ENCODE measurements around the gene GAS2L1.

Gene GAS2L1

DNA sequence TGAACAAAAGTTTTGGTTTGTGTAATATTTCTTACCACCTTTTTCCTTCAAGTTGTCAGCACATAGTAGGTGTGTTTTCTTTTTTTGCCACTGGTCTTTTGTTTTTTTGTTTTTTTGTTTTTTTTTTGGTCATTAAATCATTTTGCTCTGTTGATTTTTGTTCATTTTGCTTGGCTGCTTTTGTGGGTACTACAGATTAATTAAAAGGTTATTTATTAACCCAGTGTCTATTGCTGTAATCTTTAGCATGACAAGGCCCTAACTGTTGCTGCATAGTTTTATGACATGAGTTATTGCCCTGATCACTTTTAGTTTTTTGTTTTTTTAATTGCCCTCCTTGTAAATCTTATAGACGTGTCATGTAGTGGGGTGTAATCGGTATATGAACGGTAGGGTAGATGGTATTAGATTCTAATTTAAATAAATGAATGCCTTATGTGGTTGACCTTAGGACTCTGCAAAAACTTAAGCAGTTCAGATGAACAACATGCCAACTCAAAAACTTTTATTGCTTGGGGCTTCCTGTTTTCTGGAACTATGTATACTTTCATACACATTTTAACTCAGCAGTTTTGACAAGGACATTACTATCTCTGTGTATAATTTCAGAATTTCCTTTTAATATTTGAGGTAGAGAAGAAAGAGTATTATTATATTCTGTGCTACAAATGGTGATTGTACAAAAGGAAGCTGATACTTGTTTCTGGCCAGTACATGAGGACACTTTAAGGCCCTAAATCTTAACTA lies 30.5 kb upstream of the GAS2L1 start:
- DNase-seq = no peak

DNA sequence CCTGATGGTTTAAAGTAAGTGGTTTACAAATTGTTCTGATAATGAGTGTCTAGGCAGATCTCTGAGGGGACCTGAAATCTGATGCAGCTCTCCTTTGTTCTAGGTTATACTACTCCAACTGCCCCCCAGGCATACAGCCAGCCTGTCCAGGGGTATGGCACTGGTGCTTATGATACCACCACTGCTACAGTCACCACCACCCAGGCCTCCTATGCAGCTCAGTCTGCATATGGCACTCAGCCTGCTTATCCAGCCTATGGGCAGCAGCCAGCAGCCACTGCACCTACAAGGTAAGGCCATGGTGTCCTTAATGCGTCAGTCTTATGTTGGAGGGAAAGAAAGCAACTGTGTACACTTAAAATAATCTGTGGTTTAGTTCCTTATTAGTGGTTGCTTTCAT lies 28.5 kb upstream of the GAS2L1 start:
- DNase-seq = no peak

DNA sequence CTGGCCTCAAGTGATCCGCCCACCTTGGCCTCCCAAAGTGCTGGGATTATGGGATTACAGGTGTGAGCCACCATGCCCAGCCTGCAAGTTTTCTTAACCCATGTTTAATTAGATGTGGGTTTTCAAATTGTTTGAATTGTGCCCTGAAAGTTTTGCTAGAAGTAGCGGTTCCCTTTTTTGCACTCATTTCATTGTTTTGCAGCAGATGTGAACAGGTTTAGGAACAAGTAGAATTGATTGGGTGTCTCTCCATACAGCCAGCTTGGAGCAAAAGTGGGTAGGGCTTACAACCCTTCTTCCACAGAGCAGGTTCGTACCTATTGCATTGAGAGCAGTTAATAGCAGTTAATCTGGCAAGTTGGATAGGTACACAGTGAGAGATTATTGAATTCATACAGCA lies 22.3 kb upstream of the GAS2L1 start:
- DNase-seq = no peak

DNA sequence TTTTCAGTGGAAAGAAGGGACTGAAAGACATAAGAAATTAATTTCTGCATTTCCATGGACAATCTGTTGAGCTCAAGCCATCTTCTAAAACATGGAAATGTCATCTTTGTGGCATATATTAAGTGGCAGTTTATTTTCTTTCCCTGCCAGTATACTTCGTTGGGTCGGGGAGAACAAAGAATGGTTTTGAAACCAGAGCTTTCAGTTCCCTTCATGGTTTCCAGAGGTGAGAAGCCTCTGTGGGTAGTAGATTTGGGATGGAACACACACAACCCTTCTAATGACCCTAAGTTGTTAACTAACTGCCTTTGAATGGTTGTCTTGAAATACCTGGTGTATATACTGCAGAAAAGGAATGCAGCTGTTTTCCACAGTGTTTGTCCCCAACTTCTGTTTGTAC lies 17.6 kb upstream of the GAS2L1 start:
- no peak for DNase-seq

GRCh38 chr22:29290061-29290460 lies 16.4 kb upstream of the GAS2L1 start:
- no peak for DNase-seq

DNA sequence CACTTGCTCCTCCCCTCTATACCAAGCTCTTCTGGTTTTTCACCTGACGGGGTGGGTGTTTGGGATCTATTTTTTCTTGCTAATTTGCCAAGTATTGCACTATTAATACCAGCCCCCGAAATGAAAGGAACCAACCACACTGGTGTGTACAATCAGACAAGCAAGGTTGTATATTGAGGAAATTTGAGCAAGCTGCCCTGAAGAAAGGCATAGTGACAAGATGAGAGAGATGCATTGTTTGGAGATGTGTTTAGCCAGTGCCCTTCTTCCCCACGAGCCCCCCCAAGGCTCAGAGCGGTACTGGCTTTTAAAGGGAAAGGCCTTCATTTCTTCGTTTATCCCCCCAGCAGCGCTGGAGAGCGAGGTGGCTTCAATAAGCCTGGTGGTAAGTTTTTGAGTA lies 15.2 kb upstream of the GAS2L1 start:
- no peak for DNase-seq

GRCh38 chr22:29292379-29292778 lies 14.1 kb upstream of the GAS2L1 start:
- no peak for DNase-seq

- no peak for DNase-seq
Observed at GRCh38 chr22:29298641-29299040, 7.8 kb upstream of the GAS2L1 start.

- no peak for DNase-seq
Observed at GRCh38 chr22:29299136-29299900, 7.1 kb upstream of the GAS2L1 start.

- no peak for DNase-seq
Observed at GRCh38 chr22:29300467-29300806, 6.0 kb upstream of the GAS2L1 start.

DNA sequence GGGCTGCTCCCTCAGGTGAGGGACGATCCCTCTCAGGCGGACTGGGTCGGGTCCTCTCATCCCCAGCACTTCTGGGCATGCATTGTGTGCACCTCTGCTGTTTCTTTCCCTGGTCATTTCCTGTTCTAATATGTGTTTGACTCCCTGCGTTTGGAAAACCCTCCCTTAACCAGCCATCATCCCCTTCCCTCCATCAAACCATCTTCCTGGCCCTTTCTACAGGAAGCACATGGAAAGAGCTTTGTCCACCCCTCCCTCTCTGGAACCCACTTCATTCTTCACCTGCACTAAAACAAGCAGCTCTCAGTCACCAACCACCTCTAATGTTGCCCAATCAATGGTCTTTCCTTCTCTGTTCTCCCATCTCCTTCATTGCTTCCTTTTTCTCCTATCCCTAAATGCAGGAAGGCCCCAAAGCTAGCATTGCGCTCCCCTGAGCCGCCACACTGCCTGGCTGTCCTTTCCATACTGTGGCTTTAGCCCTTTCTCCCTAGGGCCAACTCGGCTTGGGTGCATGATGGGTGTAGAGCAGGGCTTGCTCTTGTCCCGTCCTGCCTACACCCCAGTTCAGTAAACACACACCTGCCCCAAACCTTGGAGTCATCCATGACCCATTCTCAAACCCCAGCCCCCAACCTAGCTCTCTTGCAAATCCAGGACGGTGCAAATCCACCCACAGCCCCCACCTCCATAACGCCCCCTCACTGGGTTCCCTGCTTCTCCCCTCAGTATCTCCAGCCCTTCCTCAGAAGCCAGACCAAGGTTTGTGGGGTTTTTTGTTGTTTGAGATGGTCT lies 5.4 kb upstream of the GAS2L1 start:
- no peak for DNase-seq

DNA sequence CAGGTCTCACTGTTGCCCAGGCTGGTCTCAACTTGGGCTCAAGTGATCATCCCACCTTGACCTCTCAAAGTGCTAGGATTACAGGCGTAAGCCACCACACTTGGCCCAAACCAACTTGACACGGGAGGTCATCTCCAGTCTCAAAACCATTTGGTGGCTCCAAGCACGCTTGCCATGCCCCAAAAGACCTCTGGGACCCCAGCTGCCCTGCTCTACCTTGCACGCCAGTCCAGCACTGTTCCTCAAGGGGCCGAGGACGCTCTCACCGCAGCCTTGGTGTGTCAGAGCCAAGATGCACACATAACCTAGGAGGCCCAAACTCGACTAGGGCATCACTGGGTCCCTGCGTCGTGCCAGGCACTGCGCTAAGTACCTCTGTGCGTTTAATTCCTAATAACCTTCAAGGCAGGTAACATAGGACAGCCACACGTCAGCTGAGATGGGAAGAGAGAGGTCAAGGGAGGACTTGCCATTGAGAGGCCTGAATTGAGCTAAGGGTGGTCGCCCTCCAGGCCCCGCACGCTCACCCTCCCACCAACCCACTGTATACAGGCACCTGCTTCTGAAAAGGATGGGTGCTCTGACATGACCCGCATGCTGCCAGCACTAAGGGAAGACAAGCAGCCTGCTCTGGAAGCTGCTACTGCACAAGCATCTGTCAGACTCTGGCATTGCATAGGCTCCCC lies 4.6 kb upstream of the GAS2L1 start:
- DNase-seq = peak in 1 of 2 experiments; percentile 10

- no peak for DNase-seq
Observed at GRCh38 chr22:29302402-29302680, 4.1 kb upstream of the GAS2L1 start.

- no peak for DNase-seq
Observed at GRCh38 chr22:29302681-29303465, 3.6 kb upstream of the GAS2L1 start.

DNA sequence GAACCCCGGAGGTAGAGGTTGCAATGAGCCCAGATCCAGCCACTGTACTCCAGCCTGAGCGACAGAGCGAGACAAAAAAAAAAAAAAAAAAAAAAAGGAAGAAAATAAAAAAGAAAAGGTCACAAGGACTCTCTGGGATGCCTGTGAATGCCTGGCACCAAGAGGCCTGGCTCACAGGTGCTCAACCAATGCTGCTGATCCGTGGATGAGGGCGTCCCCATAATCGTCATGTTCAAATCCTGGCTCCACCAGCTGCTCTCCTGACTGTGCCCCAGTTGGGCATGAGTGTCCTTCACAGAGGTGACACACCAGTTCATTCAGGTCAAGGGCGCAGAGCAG lies 645 bp upstream of the GAS2L1 start:
- no peak for DNase-seq

DNA sequence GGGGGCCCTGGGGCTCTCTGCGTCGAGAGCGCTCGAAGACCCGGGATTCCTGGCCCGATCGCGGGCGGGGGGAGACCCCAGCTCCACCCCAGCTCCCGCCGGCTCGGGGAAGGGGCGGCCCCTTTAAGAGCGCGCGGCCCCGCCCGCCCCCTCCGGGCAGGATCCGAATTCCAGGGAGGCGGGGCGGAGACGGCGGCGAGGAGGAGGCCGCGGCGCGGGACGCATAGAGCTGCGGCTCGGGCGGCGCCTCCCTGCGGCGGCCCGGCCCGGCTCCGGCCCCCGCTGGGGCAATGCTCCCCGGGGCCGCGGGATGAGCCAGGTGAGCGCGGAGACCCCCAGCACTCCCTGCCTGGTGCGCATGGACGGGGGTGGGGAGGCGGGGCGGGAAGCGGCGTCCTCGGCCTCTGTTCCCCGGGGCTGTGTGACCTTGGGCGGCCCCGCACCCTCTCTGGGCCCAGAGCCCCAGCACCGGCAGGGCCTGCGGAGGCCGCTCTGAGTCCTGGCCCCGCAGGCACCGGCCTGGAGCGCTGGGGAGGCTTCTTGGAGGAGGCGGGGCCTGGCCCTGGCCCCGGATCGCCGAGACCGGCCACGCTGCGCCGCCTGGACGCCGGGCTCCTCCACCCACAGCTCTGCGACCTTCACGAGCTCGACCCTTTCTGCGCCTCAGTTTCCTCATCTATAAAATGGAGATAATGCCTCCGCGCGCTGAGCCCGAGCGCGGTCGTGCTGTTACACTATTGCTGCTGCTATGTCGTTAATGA lies 565 bp downstream of the GAS2L1 start:
- DNase-seq = peak in 1 of 2 experiments; percentile 74

DNA sequence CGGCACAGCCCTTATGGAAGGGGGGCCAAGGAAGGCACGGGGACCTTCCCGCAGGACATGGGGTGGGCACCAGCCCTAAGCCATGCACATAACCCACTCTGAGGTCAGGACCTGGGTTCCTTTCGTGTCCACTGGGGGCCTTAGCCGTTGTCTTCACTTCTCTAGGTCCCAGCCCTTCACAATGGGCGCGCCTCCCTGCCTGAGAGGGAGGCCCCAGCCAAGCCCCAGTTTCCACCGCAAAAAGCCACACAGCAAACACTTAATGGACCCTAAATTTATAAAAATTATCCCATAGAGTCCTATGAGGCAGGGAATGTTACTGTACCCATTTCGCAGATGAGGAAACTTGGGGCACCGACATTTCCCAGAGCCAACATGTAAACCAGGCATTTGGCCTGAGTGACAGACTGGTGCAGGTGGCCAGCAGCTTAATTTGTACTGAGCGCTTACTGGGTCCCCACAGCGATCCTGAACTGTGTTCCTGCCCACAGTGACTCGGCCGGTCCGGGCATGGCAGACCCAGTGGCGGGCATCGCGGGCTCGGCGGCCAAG lies 1.2 kb downstream of the GAS2L1 start:
- no peak for DNase-seq

GRCh38 chr22:29308148-29308790 lies 1.8 kb downstream of the GAS2L1 start:
- no peak for DNase-seq

DNA sequence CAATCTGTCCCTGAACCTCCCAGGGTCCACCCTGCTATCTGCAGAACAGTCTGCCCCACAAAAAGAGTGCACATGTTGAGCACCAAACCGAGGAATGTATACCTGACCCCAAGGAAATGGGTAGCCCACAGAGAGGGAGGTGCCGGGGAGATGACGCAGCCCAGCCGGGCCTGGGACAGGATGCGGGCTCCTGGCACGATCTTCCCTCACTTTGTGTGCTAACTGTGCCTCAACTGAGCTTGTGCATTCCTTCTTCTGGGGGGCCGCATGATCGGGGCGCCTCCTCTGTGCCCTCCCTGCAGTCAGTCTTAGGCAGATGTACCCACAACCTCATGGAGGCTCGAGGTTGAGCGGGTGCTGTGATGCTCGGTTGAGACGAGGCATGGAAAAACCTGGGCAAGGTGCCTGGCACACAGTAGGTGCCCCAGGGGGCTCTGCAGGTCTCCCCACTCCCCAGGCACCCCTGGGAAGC lies 2.4 kb downstream of the GAS2L1 start:
- no peak for DNase-seq

- DNase-seq = no peak
Observed at GRCh38 chr22:29309332-29310064, 3.0 kb downstream of the GAS2L1 start.

All from NCI-H526 (cell line).